Type B pancreatic cell (in vitro differentiated cells): ENCODE measurements around the gene EPS15. TPM values are rescaled to one million over a fixed set of nuclear protein-coding genes. Genes with fewer than 3 reads are reported as not detected.

ENCODE experiments used
- DNase-seq: peaks from one replicate; pipeline ENCODE4 v3.0.0; 2021; ENCODE audit warnings: mixed read lengths; ENCODE audit not compliant: unreplicated experiment; ENCODE audit errors: extremely low spot score
- H3K27ac Mint-ChIP-seq: 2 replicates; pipeline ENCODE4 v1.8.0; 2021; ENCODE audit warnings: mild to moderate bottlenecking, mixed read lengths
- H3K27me3 Mint-ChIP-seq: 2 replicates; pipeline ENCODE4 v1.8.0; 2021; ENCODE audit warnings: mixed read lengths
- H3K36me3 Mint-ChIP-seq: 2 replicates; pipeline ENCODE4 v1.8.0; 2021; ENCODE audit warnings: mixed read lengths
- H3K4me1 Mint-ChIP-seq: one replicate; pipeline ENCODE4 v1.8.0; 2021; ENCODE audit warnings: mixed read lengths; ENCODE audit not compliant: unreplicated experiment
- H3K4me3 Mint-ChIP-seq: 2 replicates; pipeline ENCODE4 v1.8.0; 2021; ENCODE audit warnings: mild to moderate bottlenecking, mixed read lengths
- H3K9me3 Mint-ChIP-seq: 2 replicates; pipeline ENCODE4 v1.8.0; 2021; ENCODE audit warnings: mixed read lengths
- total RNA-seq: library from RNA; stranded (reverse); gene quantifications from 2 replicates; pipeline ENCODE4 v1.2.1, GENCODE V29; 2021; ENCODE audit warnings: low replicate concordance
- TF ChIP-seq, protein P1 (sequence below): fragments of 200-600 bp; sonication (generic); conservative IDR thresholded peaks from 2 replicates; pipeline ENCODE4 v1.5.0; 2021; ENCODE audit warnings: antibody characterized with exemption, mild to moderate bottlenecking

The EPS15 gene
- total RNA-seq, 1 donor from 2014 or later, result 49.4 TPM

DNA sequence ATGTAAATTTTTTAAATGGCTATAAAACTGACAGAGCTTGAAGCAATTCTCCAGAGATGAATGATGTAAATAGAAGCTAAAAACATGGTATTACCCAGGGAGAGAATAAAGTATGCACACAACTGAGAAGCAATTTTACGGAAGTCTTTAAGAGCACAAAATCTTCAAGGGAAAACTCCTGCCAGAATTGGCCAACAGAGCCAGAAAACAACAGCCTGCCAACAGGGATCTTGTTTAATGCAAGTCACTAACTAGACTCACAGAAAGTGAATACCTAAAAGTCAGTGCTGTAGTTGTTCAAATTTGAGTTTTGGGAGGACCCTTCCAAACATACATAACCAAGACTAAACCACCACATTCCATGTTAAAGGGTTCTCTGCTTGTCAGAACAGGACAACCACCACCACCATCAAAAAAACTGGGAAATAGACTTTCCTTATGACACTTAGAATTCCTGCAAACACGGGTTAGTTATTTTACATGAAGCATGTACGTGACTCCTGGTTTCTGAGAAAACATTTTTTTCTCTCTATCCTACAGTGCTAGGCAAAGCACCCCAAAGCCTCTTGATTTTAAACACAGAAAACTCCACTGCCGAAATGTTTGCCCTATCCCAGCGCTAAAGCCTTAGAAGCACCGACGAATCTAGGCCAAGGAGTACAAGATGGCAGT is 1.6 kb downstream of the EPS15 start:
- Mint-ChIP-seq H3K36me3 (no peaks in the 10 kb centered on the region), H3K27ac (peak overlapping the region; percentile 95), H3K27me3 (no peaks in the 10 kb centered on the region), H3K9me3 (no peaks in the 10 kb centered on the region), H3K4me3 (peak overlapping the region; percentile 96), H3K4me1 (peaks cover 26% of the 10 kb centered on the region)
- TF ChIP-seq, protein P1, sequence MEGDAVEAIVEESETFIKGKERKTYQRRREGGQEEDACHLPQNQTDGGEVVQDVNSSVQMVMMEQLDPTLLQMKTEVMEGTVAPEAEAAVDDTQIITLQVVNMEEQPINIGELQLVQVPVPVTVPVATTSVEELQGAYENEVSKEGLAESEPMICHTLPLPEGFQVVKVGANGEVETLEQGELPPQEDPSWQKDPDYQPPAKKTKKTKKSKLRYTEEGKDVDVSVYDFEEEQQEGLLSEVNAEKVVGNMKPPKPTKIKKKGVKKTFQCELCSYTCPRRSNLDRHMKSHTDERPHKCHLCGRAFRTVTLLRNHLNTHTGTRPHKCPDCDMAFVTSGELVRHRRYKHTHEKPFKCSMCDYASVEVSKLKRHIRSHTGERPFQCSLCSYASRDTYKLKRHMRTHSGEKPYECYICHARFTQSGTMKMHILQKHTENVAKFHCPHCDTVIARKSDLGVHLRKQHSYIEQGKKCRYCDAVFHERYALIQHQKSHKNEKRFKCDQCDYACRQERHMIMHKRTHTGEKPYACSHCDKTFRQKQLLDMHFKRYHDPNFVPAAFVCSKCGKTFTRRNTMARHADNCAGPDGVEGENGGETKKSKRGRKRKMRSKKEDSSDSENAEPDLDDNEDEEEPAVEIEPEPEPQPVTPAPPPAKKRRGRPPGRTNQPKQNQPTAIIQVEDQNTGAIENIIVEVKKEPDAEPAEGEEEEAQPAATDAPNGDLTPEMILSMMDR, result no peak
- DNase-seq, result no peak

DNA sequence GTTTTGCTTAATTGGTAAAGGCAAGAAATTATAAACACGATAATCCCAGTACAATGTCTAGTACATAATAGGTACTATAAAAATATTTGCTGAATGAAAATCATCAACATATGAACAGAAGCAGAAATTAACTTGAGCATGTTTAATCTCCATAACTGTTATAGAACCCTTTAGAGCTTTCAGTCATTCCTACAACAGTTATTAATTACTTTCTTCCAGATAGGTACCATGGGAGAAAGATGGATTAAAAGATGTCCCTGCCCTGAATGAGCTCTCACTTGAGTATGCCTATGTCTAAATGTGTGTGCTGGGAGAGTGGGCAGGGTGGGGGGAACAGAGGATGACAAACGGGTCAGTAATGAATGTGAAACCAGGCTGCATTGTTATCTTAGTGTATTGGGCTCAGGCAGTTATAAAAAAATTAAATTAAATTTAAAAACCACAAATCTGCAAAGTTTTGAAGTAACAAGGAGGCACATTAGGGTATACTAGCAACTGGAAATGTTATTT is 2.4 kb downstream of the EPS15 start:
- H3K4me3 Mint-ChIP-seq, result peak overlapping the region; percentile 75
- H3K36me3 Mint-ChIP-seq, result no peaks in the 10 kb centered on the region
- no peak for DNase-seq
- TF ChIP-seq, protein P1, result no peak
- no peaks in the 10 kb centered on the region for H3K27me3 Mint-ChIP-seq
- no peaks in the 10 kb centered on the region for H3K9me3 Mint-ChIP-seq
- peaks cover 26% of the 10 kb centered on the region for H3K4me1 Mint-ChIP-seq
- no peak overlapping the region for H3K27ac Mint-ChIP-seq

DNA sequence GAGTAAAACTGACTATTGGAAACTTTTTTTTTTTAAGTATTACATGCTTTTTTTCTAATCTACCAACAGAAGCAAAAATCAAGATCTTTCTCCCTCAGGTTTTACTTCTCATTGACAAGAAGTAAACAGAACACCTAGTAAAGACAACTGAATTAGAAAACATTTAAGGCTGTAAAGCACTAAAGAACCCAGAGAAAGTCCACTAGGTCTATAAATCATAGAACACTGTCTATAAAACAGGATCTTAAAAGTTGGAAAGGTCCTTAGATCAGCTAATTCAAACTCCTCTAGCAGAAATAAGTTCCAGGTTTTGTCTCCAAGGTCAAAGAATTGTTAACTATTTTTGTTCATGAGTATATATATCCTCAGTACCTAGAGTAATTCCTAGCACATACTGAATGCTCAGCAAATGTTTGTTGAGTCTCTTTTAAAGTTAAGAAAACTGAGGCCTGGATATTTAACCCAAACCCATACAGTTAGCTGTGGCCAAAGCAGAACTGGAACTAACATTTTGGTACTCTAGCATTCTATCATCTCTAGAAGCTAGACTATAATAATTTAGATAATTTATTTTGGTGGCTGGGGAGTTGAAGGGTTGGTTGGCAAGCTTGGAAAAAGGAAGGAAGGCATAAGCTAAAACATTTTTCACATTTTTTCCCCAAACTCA is 3.0 kb downstream of the EPS15 start:
- TF ChIP-seq, protein P1, result no peak
- no peak for DNase-seq
- Mint-ChIP-seq H3K27me3 (no peaks in the 10 kb centered on the region), H3K4me1 (peaks cover 26% of the 10 kb centered on the region), H3K4me3 (no peak overlapping the region), H3K27ac (no peak overlapping the region), H3K36me3 (no peaks in the 10 kb centered on the region), H3K9me3 (no peaks in the 10 kb centered on the region)

DNA sequence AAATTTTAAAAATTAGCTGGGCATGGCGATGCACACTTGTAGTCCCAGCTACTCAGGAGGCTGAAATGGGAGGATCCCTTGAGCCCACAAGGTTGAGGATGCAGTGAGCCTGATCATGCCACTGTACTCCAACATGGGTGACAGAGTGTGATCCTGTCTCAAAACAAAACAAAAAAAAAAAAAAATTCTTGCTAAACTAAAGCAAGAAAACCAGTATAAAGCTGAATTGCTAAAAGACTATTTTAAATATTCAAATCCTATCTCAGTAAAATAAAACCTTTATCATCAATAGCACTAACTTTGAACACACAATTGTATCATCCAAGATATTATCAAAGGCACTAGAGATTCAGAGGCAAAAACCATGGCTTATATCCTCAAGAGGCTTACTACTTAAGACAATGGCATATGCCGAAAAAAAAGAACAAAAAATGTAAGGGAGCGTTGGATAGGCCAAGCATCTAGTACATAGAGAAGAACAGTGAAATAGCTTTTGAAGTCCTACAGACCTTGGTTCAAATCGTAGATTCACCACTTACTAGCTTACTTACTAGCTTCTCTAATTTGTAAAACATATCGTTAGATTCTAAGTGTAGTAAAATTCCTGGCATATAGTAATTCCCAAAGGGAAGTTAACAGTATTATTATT is 3.6 kb downstream of the EPS15 start:
- Mint-ChIP-seq H3K27me3 (no peaks in the 10 kb centered on the region), H3K4me3 (peak overlapping the region; percentile 24), H3K9me3 (no peaks in the 10 kb centered on the region), H3K4me1 (peaks cover 26% of the 10 kb centered on the region), H3K36me3 (no peaks in the 10 kb centered on the region), H3K27ac (no peak overlapping the region)
- TF ChIP-seq, protein P1, result no peak
- no peak for DNase-seq

DNA sequence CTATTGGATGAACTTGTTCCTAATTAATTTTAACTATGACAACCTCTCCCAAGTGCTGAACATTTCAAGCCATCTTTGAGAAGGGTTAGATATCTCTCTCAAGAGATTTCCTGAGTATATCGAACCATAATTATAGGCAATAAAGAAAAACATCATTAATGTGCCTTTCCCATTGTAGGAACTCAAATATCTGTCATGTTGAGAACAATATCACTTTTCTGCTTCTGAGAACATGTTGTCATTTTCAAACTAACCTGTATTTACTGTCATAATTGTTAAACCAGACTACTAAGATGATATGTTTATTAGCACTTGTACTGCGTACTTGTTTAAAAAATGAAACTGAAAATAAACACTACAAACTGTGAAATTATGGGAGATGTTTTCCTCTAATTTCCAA is 4.3 kb downstream of the EPS15 start:
- H3K4me1 Mint-ChIP-seq, result peaks cover 33% of the 10 kb centered on the region

More for the DNA sequence above, 4.3 kb downstream of the EPS15 start:
- H3K27me3 Mint-ChIP-seq, result no peaks in the 10 kb centered on the region
- H3K36me3 Mint-ChIP-seq, result no peaks in the 10 kb centered on the region
- no peaks in the 10 kb centered on the region for H3K9me3 Mint-ChIP-seq
- H3K27ac Mint-ChIP-seq, result no peak overlapping the region
- H3K4me3 Mint-ChIP-seq, result no peak overlapping the region
- TF ChIP-seq, protein P1, result no peak
- no peak for DNase-seq
